CD14-positive monocyte (primary cell): ENCODE results near the gene SNCB. TPM values are rescaled to one million over a fixed set of nuclear protein-coding genes. Genes with fewer than 3 reads are reported as not detected.

Experiments
- DNase-seq, 3 donors: peaks; one replicate each; pipeline ENCODE4 v3.0.0-alpha.2; 2011 to 2022
- H2AFZ ChIP-seq: 2 replicates; pipeline ENCODE4 v1.6.0; 2012; ENCODE audit warnings: mild to moderate bottlenecking, low read depth, low read length, inconsistent platforms; ENCODE audit not compliant: insufficient read depth, poor library complexity, severe bottlenecking
- H3K27ac ChIP-seq, 2 donors: 1 replicate in 1 of 2; 2 replicates in 1 of 2; pipeline ENCODE4 v1.5.1; 2012 to 2013; ENCODE audit warnings: low read length in 2 of 2, control low read depth in 1 of 2, inconsistent platforms in 1 of 2, low read depth in 1 of 2, mild to moderate bottlenecking in 1 of 2
- H3K27me3 ChIP-seq, 2 donors: one replicate each; pipeline versions ENCODE4 v1.6.0 to v1.6.1; 2011 to 2013; ENCODE audit warnings: low read length in 2 of 2; ENCODE audit not compliant: control insufficient read depth in 2 of 2, insufficient read depth in 2 of 2
- H3K36me3 ChIP-seq, 2 donors: replicated peaks in 1 of 2; 1 replicate in 1 of 2; 2 replicates in 1 of 2; pipeline versions ENCODE4 v1.5.1 to v1.6.1; 2012 to 2013; ENCODE audit warnings: low read length in 2 of 2, control low read depth in 1 of 2, inconsistent platforms in 1 of 2, mild to moderate bottlenecking in 1 of 2; ENCODE audit not compliant: insufficient read depth in 2 of 2, control insufficient read depth in 1 of 2
- H3K4me1 ChIP-seq, 2 donors: 1 replicate in 1 of 2; 2 replicates in 1 of 2; pipeline versions ENCODE4 v1.5.1 to v1.6.1; 2012 to 2013; ENCODE audit warnings: low read length in 2 of 2, control low read depth in 1 of 2, inconsistent platforms in 1 of 2, mild to moderate bottlenecking in 1 of 2, moderate library complexity in 1 of 2; ENCODE audit not compliant: insufficient read depth in 2 of 2, control insufficient read depth in 1 of 2
- H3K4me2 ChIP-seq: replicated peaks from 2 replicates; pipeline ENCODE3; 2012; ENCODE audit warnings: low read length, moderate library complexity, mild to moderate bottlenecking; ENCODE audit not compliant: poor library complexity, severe bottlenecking; ENCODE audit errors: extremely low read depth
- H3K4me3 ChIP-seq, 3 experiments: fragments of 200-600 bp in 1 of 3; sonication (generic) in 1 of 3; replicated peaks in 1 of 3; 1 replicate in 2 of 3; 2 replicates in 1 of 3; pipeline ENCODE4 v1.5.1; 2011 to 2013; ENCODE audit warnings: low read length in 3 of 3, mild to moderate bottlenecking in 3 of 3, control low read depth in 2 of 3, low read depth in 2 of 3, inconsistent platforms in 1 of 3, moderate library complexity in 1 of 3
- H3K79me2 ChIP-seq: 2 replicates; pipeline ENCODE4 v1.6.0; 2012; ENCODE audit warnings: mild to moderate bottlenecking, control low read depth, inconsistent platforms, low read length, moderate library complexity; ENCODE audit not compliant: insufficient read depth
- H3K9ac ChIP-seq: 2 replicates; pipeline ENCODE4 v1.6.0; 2017; ENCODE audit warnings: low read length, mild to moderate bottlenecking; ENCODE audit not compliant: insufficient read depth, poor library complexity, severe bottlenecking
- H3K9me3 ChIP-seq, 2 donors: replicated peaks in 1 of 2; 1 replicate in 1 of 2; 2 replicates in 1 of 2; pipeline versions ENCODE4 v1.5.1 to v1.6.1; 2012 to 2013; ENCODE audit warnings: low read length in 2 of 2, control low read depth in 1 of 2; ENCODE audit not compliant: control insufficient read depth in 1 of 2, insufficient read depth in 1 of 2
- H4K20me1 ChIP-seq: 2 replicates; pipeline ENCODE4 v1.6.0; 2012; ENCODE audit warnings: mild to moderate bottlenecking, low read length, control low read depth, moderate library complexity; ENCODE audit not compliant: insufficient read depth
- H3K27ac Mint-ChIP-seq, 7 donors: one replicate each; pipeline ENCODE4 v1.8.0; 2020; ENCODE audit warnings: mild to moderate bottlenecking in 7 of 7, mixed read lengths in 7 of 7, moderate library complexity in 6 of 7, inconsistent platforms in 2 of 7
- H3K27me3 Mint-ChIP-seq, 3 donors: one replicate each; pipeline ENCODE4 v1.8.0; 2021 to 2022; ENCODE audit warnings: low read depth in 3 of 3, mild to moderate bottlenecking in 3 of 3, mixed read lengths in 3 of 3, moderate library complexity in 3 of 3, inconsistent platforms in 1 of 3
- H3K36me3 Mint-ChIP-seq, 2 donors: one replicate each; pipeline ENCODE4 v1.8.0; 2020; ENCODE audit warnings: mixed read lengths in 2 of 2, inconsistent platforms in 1 of 2, mild to moderate bottlenecking in 1 of 2
- H3K4me1 Mint-ChIP-seq: one replicate; pipeline ENCODE4 v1.8.0; 2020; ENCODE audit warnings: mild to moderate bottlenecking, mixed read lengths
- H3K4me3 Mint-ChIP-seq, 2 donors: one replicate each; pipeline ENCODE4 v1.8.0; 2020; ENCODE audit warnings: mild to moderate bottlenecking in 2 of 2, mixed read lengths in 2 of 2, moderate library complexity in 1 of 2
- H3K9me3 Mint-ChIP-seq, 7 donors: one replicate each; pipeline ENCODE4 v1.8.0; 2020 to 2022; ENCODE audit warnings: mixed read lengths in 7 of 7, mild to moderate bottlenecking in 6 of 7, moderate library complexity in 6 of 7, inconsistent platforms in 2 of 7
- WGBS: methylation state at CpG from one replicate; pipeline ENCODE4 v1.1.5; 2013; ENCODE audit warnings: missing lambda C conversion rate; ENCODE audit not compliant: insufficient coverage; 5-methylcytosine and 5-hydroxymethylcytosine counted together
- intact Hi-C, 2 donors: fragments of 100-400 bp; cut with micrococcal nuclease; formaldehyde crosslinking; loops; one replicate each; pipeline versions ENCODE4 v1.15.0 to v1.15.1; 2023
- polyA plus RNA-seq, 3 donors: library from polyadenylated mRNA; depleted of rRNA in 1 of 3; unstranded in 2 of 3; stranded (reverse) in 1 of 3; fragments of 300-500 nt in 2 of 3; fragments of >200 nt in 1 of 3; fragmentation: Illumina TruSeq in 2 of 3; gene quantifications; 1 replicate in 2 of 3; 2 replicates in 1 of 3; pipeline ENCODE4 v1.2.3, GENCODE V29; 2012 to 2021
- TF ChIP-seq, protein P1 (sequence below): fragments of 200-600 bp; IDR thresholded peaks from one replicate; pipeline ENCODE4 v1.8.0; 2022; ENCODE audit warnings: antibody characterized with exemption, mild to moderate bottlenecking

The SNCB gene
- polyA plus RNA-seq, 3 donors = not detected

DNA sequence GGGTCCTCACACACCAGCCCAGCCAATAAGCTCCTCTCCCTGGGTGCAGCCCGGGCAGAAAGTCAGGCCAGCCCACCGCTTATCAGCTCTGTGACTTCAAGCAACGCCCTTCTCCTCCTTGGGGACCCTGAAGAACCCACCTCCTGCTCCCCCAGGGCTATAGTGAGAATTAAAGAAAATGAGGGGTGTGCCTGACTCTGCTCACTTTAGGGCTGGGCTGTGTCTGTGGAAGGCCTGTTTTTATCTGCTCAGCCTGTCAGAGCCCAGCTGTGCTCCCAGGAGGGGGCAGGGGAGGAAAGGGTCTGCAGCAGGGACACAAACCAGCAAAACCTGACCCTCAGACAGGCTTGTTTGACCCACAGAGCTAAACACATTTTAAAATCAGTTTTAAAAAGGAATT is 24.3 kb downstream of the SNCB start:
- H3K9ac ChIP-seq = no peak overlapping the region
- no peak overlapping the region for H2AFZ ChIP-seq
- no peak overlapping the region for H3K4me3 ChIP-seq
- no peak overlapping the region for H3K4me2 ChIP-seq
- no peaks in the 10 kb centered on the region for H3K36me3 ChIP-seq
- no peaks in the 10 kb centered on the region for H3K79me2 ChIP-seq
- no peak for DNase-seq
- TF ChIP-seq, protein P1, sequence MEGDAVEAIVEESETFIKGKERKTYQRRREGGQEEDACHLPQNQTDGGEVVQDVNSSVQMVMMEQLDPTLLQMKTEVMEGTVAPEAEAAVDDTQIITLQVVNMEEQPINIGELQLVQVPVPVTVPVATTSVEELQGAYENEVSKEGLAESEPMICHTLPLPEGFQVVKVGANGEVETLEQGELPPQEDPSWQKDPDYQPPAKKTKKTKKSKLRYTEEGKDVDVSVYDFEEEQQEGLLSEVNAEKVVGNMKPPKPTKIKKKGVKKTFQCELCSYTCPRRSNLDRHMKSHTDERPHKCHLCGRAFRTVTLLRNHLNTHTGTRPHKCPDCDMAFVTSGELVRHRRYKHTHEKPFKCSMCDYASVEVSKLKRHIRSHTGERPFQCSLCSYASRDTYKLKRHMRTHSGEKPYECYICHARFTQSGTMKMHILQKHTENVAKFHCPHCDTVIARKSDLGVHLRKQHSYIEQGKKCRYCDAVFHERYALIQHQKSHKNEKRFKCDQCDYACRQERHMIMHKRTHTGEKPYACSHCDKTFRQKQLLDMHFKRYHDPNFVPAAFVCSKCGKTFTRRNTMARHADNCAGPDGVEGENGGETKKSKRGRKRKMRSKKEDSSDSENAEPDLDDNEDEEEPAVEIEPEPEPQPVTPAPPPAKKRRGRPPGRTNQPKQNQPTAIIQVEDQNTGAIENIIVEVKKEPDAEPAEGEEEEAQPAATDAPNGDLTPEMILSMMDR = no peak
- Mint-ChIP-seq H3K9me3 (peaks cover 0 to 12% (median 6%) of the 10 kb centered on the region in 7 donors), H3K4me3 (no peak overlapping the region), H3K4me1 (peaks cover 10% of the 10 kb centered on the region), H3K27ac (no peak overlapping the region), H3K27me3 (peaks cover 34 to 53% (median 35%) of the 10 kb centered on the region in 3 donors), H3K36me3 (peaks cover 3 to 7% of the 10 kb centered on the region in 2 donors)
- peaks cover 15 to 40% of the 10 kb centered on the region in 2 donors for H3K27me3 ChIP-seq
- intact Hi-C loops = no loop called here
- no CpG with 5 or more reads among the region's 3 CpGs for WGBS
- H4K20me1 ChIP-seq = no peaks in the 10 kb centered on the region
- peaks cover 6% of the 10 kb centered on the region in 2 donors for H3K4me1 ChIP-seq
- no peaks in the 10 kb centered on the region for H3K9me3 ChIP-seq
- H3K27ac ChIP-seq = no peak overlapping the region

DNA sequence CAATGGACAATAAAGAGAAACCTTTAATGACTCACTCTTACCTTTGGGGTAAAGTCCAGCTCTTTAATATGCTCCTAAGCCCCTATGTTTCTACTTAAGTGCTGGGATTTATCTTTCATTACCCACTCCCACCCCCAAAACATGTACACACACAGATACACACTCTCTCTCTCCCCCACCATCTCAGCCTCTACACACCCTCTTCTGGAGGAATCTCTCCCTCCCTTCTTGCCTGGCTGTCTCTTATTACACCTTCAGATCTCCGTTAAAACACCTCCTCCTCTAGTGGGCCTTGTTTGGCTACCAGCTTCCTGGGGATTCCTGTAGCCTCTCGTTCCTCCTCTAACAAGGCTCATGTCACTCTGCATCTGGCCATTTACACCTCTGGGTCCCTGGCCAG is 27.2 kb downstream of the SNCB start:
- WGBS = 38% methylated on average over 1 of the region's 2 CpGs
- no peak overlapping the region for H3K27ac ChIP-seq
- H3K4me3 Mint-ChIP-seq = no peak overlapping the region
- peaks cover 25 to 47% (median 26%) of the 10 kb centered on the region in 3 donors for H3K27me3 Mint-ChIP-seq
- H3K27me3 ChIP-seq = peaks cover 2 to 31% of the 10 kb centered on the region in 2 donors
- no peaks in the 10 kb centered on the region for H3K36me3 Mint-ChIP-seq
- H3K4me1 Mint-ChIP-seq = no peaks in the 10 kb centered on the region
- no peaks in the 10 kb centered on the region for H3K79me2 ChIP-seq
- no peak overlapping the region for H3K4me2 ChIP-seq
- no peak overlapping the region for H2AFZ ChIP-seq
- no peak overlapping the region for H3K9ac ChIP-seq
- intact Hi-C loops = no loop called here
- no peaks in the 10 kb centered on the region for H3K4me1 ChIP-seq
- no peaks in the 10 kb centered on the region for H3K36me3 ChIP-seq
- no peak overlapping the region for H3K27ac Mint-ChIP-seq
- peaks cover 0 to 2% (median 0%) of the 10 kb centered on the region in 7 donors for H3K9me3 Mint-ChIP-seq
- no peak for DNase-seq
- H3K4me3 ChIP-seq = no peak overlapping the region
- TF ChIP-seq, protein P1 = no peak
- no peaks in the 10 kb centered on the region for H4K20me1 ChIP-seq
- no peaks in the 10 kb centered on the region for H3K9me3 ChIP-seq
